Neural crest cell (in vitro differentiated cells): ENCODE measurements around the gene SEC16B. TPM values are rescaled to one million over a fixed set of nuclear protein-coding genes. Genes with fewer than 3 reads are reported as not detected.

ENCODE experiments used
- DNase-seq: peaks from one replicate; pipeline ENCODE4 v3.0.0; 2021; ENCODE audit warnings: low read depth, mixed read lengths, low spot score
- H3K27ac Mint-ChIP-seq: one replicate; pipeline ENCODE4 v1.8.0; 2021; ENCODE audit warnings: mild to moderate bottlenecking, mixed read lengths; ENCODE audit not compliant: unreplicated experiment
- H3K27me3 Mint-ChIP-seq: 2 replicates; pipeline ENCODE4 v1.8.0; 2021; ENCODE audit warnings: low read depth, mild to moderate bottlenecking, mixed read lengths
- H3K36me3 Mint-ChIP-seq: 2 replicates; pipeline ENCODE4 v1.8.0; 2021; ENCODE audit warnings: low read depth, mild to moderate bottlenecking, mixed read lengths
- H3K4me1 Mint-ChIP-seq: 2 replicates; pipeline ENCODE4 v1.8.0; 2021; ENCODE audit warnings: mixed read lengths
- H3K4me3 Mint-ChIP-seq: one replicate; pipeline ENCODE4 v1.8.0; 2021; ENCODE audit warnings: mild to moderate bottlenecking, mixed read lengths
- H3K9me3 Mint-ChIP-seq: 2 replicates; pipeline ENCODE4 v1.8.0; 2021; ENCODE audit warnings: mixed read lengths
- total RNA-seq: library from RNA; stranded (reverse); gene quantifications from 2 replicates; pipeline ENCODE4 v1.2.1, GENCODE V29; 2021
- TF ChIP-seq, protein P1 (sequence below): fragments of 200-600 bp; sonication (generic); conservative IDR thresholded peaks from 2 replicates; pipeline ENCODE4 v1.5.0; 2021; ENCODE audit warnings: antibody characterized with exemption, mild to moderate bottlenecking

The SEC16B gene
- total RNA-seq, 1 donor from 2014 or later: 1.4 TPM

DNA sequence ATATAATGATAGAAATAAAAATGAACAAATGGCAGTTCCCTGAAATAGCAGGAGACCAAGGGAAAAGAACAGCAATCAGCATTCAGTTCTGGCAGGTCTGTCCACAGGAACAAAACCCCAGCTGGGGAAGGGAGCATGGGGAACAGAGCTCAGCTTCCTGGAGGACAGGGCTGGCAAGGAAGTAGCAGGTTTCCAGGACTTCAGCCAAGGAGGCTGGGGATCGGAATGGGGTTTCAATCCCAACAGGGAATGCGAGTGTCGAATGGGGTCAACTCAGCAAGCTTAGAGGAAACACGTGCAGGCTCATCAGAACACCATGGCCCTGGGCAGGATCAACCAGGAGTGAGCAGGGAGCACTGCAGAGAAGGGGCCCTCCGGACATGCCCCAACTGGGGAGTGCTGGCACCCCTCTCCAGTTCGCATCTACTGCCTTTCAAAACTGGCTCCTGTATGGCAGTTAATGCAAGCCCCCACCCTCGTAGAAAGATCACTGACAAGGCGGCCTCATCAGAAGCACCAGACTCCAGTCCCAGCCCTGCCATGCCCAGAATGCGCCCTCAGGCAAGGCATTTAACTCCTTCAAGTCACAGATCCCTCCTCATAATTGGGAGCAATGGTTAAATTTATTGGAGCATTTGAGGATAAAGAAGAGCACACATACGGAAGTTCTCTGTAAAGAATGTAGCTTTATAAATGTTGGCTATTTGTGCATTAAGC lies 72.4 kb downstream of the SEC16B start:
- Mint-ChIP-seq H3K27me3 (no peaks in the 10 kb centered on the region), H3K36me3 (no peaks in the 10 kb centered on the region), H3K4me1 (peaks cover 19% of the 10 kb centered on the region), H3K9me3 (peaks cover 2% of the 10 kb centered on the region), H3K27ac (peak overlapping the region; percentile 64), H3K4me3 (no peak overlapping the region)
- TF ChIP-seq, protein P1, sequence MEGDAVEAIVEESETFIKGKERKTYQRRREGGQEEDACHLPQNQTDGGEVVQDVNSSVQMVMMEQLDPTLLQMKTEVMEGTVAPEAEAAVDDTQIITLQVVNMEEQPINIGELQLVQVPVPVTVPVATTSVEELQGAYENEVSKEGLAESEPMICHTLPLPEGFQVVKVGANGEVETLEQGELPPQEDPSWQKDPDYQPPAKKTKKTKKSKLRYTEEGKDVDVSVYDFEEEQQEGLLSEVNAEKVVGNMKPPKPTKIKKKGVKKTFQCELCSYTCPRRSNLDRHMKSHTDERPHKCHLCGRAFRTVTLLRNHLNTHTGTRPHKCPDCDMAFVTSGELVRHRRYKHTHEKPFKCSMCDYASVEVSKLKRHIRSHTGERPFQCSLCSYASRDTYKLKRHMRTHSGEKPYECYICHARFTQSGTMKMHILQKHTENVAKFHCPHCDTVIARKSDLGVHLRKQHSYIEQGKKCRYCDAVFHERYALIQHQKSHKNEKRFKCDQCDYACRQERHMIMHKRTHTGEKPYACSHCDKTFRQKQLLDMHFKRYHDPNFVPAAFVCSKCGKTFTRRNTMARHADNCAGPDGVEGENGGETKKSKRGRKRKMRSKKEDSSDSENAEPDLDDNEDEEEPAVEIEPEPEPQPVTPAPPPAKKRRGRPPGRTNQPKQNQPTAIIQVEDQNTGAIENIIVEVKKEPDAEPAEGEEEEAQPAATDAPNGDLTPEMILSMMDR: no peak
- DNase-seq: no peak

Other genes starting within 250 kb of the SEC16B start
- 20.9 and 25.5 TPM in 2 replicates for gene RASAL2, start 124.0 kb upstream of the SEC16B start, total RNA-seq